Lower leg skin (tissue), 4 donors: Measurements from ENCODE around the gene SKIC2. TPM values are rescaled to one million over a fixed set of nuclear protein-coding genes. Genes with fewer than 3 reads are reported as not detected.

Experiments used
- DNase-seq, 2 donors: peaks; one replicate each; pipeline ENCODE4 v3.0.0-alpha.2; 2019; ENCODE audit warnings: low spot score in 2 of 2
- H3K4me3 ChIP-seq: fragments of 200-600 bp; sonication (generic); 2 replicates; pipeline ENCODE4 v1.5.1; 2017; ENCODE audit warnings: mild to moderate bottlenecking, low read depth; ENCODE audit not compliant: poor library complexity, severe bottlenecking
- CTCF ChIP-seq, 3 donors: fragments of 450-650 bp; IDR thresholded peaks; one replicate each; pipeline ENCODE4 v1.5.1; 2016; ENCODE audit warnings: antibody characterized with exemption in 3 of 3, mild to moderate bottlenecking in 3 of 3, moderate library complexity in 2 of 3
- POLR2A ChIP-seq, 2 donors: fragments of 450-650 bp; IDR thresholded peaks; one replicate each; pipeline ENCODE4 v1.6.1; 2016 to 2017; ENCODE audit warnings: antibody characterized with exemption in 2 of 2, mild to moderate bottlenecking in 1 of 2, moderate library complexity in 1 of 2
- WGBS, 2 donors: methylation state at CpG; one replicate each; pipeline ENCODE4 v1.1.5; 2018; 5-methylcytosine and 5-hydroxymethylcytosine counted together
- intact Hi-C: fragments of 100-400 bp; cut with DNase I; formaldehyde crosslinking; loops from one replicate; pipeline ENCODE4 v1.15.0; 2023; ENCODE audit warnings: low total_unique reads
- total RNA-seq, 4 donors: library from RNA; depleted of rRNA; stranded (reverse); fragments of >200 nt; gene quantifications; one replicate each; pipeline ENCODE4 v1.1.0, GENCODE V29; 2016

The SKIC2 gene
- total RNA-seq, 4 donors from 2014 or later, result 23.3 to 57.8 (median 32.3) TPM

- TF ChIP-seq CTCF (IDR thresholded peaks at IDR 0.05), result no peak
- intact Hi-C loops, result no loop called here
- no peak overlapping the region for H3K4me3 ChIP-seq
- no peak for DNase-seq
- 91 to 96% methylated on average over 19 of the region's 19 CpGs for WGBS, 2 donors
Measured at GRCh38 chr6:31963921-31964320, 4.9 kb downstream of the SKIC2 start.

GRCh38 chr6:31965700-31966099 is 6.7 kb downstream of the SKIC2 start:
- no peak for TF ChIP-seq CTCF (IDR thresholded peaks at IDR 0.05)
- no peak for TF ChIP-seq POLR2A (IDR thresholded peaks at IDR 0.05)
- intact Hi-C loops, result no loop called here
- 87 to 92% methylated on average over 13 of the region's 13 CpGs for WGBS, 2 donors
- no peak for DNase-seq
- no peak overlapping the region for H3K4me3 ChIP-seq

- TF ChIP-seq CTCF (IDR thresholded peaks at IDR 0.05), result no peak
- TF ChIP-seq POLR2A (IDR thresholded peaks at IDR 0.05), result no peak
- DNase-seq, result no peak
- intact Hi-C loops, result no loop called here
- no peak overlapping the region for H3K4me3 ChIP-seq
- 83 to 92% methylated on average over 7 of the region's 7 CpGs for WGBS, 2 donors
Measured at GRCh38 chr6:31966506-31966905, 7.5 kb downstream of the SKIC2 start.

- WGBS, 2 donors, result 80 to 89% methylated on average over 10 of the region's 10 CpGs
- TF ChIP-seq CTCF (IDR thresholded peaks at IDR 0.05) (no peak), POLR2A (IDR thresholded peaks at IDR 0.05) (no peak)
- intact Hi-C loops, result no loop called here
Measured at GRCh38 chr6:31966997-31967925, 8.3 kb downstream of the SKIC2 start.

GRCh38 chr6:31967926-31968320 is 8.9 kb downstream of the SKIC2 start:
- 81 to 86% methylated on average over 3 of the region's 3 CpGs for WGBS, 2 donors
- H3K4me3 ChIP-seq, result no peak overlapping the region
- intact Hi-C loops, result no loop called here
- DNase-seq, result no peak
- TF ChIP-seq CTCF (IDR thresholded peaks at IDR 0.05) (no peak), POLR2A (IDR thresholded peaks at IDR 0.05) (no peak)

More at GRCh38 chr6:31966997-31967925, 8.3 kb downstream of the SKIC2 start:
- no peak for DNase-seq
- no peak overlapping the region for H3K4me3 ChIP-seq
